ENCODE data around the gene TBX10.

GRCh38 chr11:67648140-67648795, 8.7 kb upstream of the TBX10 start:
- TF ChIP-seq CTCF (IDR thresholded peaks at IDR 0.05 in 4 of 5, conservative IDR thresholded peaks at IDR 0.05 in 1 of 5) (no peak), POLR2A (IDR thresholded peaks at IDR 0.05) (no peak)

Data from gastrocnemius medialis (tissue), 4 donors.